Measurements from ENCODE around the gene CUL4B.
"Not testable (repeated sequence)": the region's sequence is repeated elsewhere in the genome, so short reads cannot be mapped to it uniquely, and the experiment has no call there.

CUL4B gene

DNA sequence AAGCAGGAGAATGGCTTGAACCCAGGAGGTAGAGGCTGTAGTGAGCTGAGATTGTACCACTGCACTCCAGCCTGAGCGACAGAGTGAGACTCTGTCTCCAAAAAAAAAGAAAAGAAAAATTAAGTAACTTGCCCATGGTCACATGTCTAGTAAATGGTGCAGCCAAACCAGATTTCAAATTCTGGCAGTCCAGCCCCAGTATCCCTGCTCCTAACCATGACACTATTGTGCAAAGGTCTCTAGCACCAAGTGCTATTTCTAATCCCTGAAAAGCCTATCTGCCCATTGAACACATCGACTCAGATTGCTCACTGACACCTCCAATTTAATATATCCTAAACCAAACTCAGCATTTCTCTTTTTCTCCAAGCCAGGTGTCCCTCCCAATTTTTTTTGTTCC, 84.0 kb downstream of the CUL4B start:
- no peak for DNase-seq (ENCODE audit: low read depth in 1 of 2, low spot score in 1 of 2)
- Histone ChIP-seq H3K27me3 (ENCODE audit: insufficient read depth, poor library complexity, severe bottlenecking) (no peaks in the 10 kb centered on the region), H3K27ac (replicated peaks) (no peak overlapping the region), H3K4me3 (replicated peaks; ENCODE audit: insufficient read depth, low read length) (no peak overlapping the region)
- TF ChIP-seq POLR2AphosphoS5 (IDR thresholded peaks at IDR 0.05; ENCODE audit: low read depth) (no peak), GABPA (IDR thresholded peaks at IDR 0.05; ENCODE audit: low read depth) (no peak), CTCF (IDR thresholded peaks at IDR 0.05; ENCODE audit: insufficient read depth, low read length) (no peak), SPI1 (IDR thresholded peaks at IDR 0.05; ENCODE audit: borderline replicate concordance, low read depth) (no peak)
- TF ChIP-seq, protein P1, sequence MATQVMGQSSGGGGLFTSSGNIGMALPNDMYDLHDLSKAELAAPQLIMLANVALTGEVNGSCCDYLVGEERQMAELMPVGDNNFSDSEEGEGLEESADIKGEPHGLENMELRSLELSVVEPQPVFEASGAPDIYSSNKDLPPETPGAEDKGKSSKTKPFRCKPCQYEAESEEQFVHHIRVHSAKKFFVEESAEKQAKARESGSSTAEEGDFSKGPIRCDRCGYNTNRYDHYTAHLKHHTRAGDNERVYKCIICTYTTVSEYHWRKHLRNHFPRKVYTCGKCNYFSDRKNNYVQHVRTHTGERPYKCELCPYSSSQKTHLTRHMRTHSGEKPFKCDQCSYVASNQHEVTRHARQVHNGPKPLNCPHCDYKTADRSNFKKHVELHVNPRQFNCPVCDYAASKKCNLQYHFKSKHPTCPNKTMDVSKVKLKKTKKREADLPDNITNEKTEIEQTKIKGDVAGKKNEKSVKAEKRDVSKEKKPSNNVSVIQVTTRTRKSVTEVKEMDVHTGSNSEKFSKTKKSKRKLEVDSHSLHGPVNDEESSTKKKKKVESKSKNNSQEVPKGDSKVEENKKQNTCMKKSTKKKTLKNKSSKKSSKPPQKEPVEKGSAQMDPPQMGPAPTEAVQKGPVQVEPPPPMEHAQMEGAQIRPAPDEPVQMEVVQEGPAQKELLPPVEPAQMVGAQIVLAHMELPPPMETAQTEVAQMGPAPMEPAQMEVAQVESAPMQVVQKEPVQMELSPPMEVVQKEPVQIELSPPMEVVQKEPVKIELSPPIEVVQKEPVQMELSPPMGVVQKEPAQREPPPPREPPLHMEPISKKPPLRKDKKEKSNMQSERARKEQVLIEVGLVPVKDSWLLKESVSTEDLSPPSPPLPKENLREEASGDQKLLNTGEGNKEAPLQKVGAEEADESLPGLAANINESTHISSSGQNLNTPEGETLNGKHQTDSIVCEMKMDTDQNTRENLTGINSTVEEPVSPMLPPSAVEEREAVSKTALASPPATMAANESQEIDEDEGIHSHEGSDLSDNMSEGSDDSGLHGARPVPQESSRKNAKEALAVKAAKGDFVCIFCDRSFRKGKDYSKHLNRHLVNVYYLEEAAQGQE (IDR thresholded peaks at IDR 0.05; ENCODE audit: insufficient replicate concordance, low read depth): no peak

DNA sequence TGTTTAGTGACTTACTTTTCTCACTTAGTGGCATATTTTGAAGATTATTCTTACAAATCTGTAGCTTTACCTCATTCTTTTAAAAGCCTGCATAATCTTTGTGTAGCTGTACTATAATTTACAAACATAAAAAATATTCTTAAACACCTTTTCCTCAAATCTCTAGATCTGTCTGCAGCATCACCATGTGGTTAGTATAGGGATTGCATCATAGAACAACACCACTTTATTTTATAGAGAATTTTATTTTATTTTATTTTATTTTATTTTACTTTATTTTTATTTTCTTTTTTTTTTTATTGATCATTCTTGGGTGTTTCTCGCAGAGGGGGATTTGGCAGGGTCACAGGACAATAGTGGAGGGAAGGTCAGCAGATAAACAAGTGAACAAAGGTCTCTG, 85.3 kb downstream of the CUL4B start:
- TF ChIP-seq CTCF (IDR thresholded peaks at IDR 0.05; ENCODE audit: insufficient read depth, low read length): peak; percentile 10
- H3K27ac ChIP-seq (replicated peaks); DNase-seq (ENCODE audit: low read depth in 1 of 2, low spot score in 1 of 2); H3K27me3 ChIP-seq (ENCODE audit: insufficient read depth, poor library complexity, severe bottlenecking); H3K4me3 ChIP-seq (replicated peaks; ENCODE audit: insufficient read depth, low read length): not testable (repeated sequence)
